Activated CD8-positive, alpha-beta memory T cell treated with anti-CD3 and anti-CD28 coated beads, Interleukin-2, amount 50 U/mL, for 1 hour (primary cell): ENCODE results near the gene EIF3B.
"Not testable (repeated sequence)": the region's sequence is repeated elsewhere in the genome, so short reads cannot be mapped to it uniquely, and the experiment has no call there.

Experiments used
- DNase-seq: peaks from one replicate; pipeline ENCODE4 v3.0.0-alpha.2; 2020; ENCODE audit errors: extremely low read depth

The EIF3B gene

DNA sequence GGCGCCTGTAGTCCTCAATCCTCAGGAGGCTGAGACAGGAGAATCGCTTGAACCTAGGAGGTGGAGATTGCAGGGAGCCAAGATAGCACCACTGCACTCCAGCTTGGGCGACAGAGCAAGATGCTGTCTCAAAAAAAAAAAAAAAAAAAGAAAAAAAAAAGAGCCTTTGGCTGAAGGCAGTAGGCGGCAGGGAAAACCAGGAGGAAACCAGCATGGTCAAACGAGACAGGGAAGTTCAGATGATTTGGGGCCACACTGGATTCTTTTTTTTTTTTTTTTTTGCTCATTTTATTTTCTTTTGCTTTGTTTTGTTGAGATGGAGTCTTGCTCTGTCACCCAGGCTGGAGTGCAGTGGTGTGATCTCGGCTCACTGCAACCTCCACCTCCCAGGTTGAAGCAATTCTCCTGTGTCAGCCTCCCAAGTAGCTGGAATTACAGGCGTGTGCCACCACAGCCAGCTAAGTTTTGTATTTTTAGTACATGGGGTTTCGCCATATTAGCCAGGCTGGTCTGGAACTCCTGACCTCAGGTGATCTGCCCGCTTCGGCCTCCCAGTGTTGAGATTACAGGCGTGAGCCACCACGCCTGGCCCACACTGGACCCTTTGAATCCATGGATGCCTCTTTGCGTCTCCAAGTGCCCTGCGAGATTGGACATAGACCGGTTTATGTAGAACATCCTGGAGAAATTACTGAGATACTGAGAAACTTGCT, 7.1 kb upstream of the EIF3B start:
- not testable (repeated sequence) for DNase-seq

DNA sequence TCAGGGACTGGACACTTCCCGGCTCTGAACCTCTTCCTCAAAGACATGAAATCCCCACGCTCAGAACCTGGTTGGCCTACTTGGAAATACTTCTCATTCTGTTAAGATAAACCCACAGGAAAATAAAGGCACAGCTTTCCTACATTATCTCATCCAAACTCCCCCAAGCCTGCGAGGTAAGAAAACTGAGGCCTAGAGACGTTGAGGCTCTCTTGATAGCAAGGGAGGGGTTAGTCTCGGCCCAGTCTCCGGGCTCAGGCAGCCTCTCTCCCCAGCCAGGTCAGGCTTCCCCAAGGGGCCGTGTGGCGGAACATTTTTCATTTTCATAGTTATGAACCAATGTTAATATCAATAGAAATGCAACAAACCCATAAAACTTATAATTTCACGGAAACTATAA, 4.6 kb upstream of the EIF3B start:
- DNase-seq: no peak

DNA sequence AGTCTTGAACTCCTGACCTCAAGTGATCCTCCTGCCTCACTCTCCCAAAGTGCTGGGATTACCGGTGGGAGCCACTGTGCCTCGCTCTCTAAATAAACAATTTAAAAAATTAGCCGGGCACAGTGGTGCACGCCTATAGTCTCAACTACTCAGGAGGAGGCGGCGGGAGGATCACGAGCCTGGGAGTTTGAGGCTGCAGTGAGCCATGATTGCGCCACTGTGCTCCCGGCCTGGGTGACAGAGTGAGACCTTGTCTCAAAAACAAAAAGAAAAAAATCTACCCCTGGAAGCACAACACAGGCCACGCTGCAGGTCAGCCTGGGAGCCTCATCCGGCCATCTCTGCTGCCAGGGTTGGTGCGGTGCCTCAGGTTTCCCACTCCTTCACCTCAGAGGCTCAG, 3.8 kb upstream of the EIF3B start:
- no peak for DNase-seq

DNA sequence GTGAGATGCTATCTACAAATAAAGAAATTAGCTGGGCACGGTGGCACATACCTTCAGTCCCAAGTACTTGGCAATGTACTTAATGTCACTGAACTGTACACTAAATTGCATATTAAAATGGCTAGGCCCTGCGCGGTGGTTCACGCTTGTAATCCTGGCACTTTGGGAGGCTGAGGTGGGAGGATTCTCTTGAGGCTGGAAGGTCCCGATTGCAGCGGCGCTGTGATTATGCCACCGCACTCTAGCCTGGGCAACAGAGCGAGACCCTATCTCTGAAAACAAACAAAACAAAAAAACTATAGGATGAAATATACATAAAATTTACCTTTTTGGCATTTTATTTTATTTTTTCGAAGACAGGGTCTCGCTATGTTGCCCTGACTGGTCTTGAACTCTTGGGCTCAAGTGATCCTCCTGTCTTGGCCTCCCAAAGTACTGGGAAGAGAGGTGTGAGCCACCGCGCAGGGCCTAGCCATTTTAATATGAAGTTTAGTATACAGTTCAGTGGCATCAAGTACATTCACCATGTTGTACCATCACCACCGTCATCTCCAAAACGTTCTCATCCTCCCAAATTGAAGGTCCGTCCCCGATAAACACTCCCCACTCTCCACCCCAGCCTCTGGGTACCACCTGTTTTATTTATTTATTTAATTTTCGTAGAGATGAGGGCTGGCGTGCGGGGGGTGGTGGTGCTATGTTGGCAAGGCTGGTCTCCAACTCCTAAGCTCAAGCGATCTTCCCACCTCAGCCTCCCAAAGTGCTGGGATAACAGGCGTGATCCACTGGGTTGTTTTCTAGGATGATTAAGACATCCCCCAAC, 1.3 kb upstream of the EIF3B start:
- no peak for DNase-seq

DNA sequence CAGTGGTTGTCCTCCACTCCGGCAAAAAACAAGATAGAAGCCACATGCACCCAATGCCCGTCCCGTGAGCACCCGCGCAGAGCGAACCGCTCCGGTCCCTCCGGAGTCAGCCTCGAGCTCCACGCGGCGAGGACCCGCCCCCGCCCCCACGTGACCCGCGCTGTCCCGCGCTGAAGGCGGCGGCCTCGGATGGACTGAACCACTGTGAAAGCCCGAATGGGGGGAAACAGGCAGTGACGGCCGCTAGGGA, 766 bp upstream of the EIF3B start:
- peak; percentile 69 for DNase-seq

DNA sequence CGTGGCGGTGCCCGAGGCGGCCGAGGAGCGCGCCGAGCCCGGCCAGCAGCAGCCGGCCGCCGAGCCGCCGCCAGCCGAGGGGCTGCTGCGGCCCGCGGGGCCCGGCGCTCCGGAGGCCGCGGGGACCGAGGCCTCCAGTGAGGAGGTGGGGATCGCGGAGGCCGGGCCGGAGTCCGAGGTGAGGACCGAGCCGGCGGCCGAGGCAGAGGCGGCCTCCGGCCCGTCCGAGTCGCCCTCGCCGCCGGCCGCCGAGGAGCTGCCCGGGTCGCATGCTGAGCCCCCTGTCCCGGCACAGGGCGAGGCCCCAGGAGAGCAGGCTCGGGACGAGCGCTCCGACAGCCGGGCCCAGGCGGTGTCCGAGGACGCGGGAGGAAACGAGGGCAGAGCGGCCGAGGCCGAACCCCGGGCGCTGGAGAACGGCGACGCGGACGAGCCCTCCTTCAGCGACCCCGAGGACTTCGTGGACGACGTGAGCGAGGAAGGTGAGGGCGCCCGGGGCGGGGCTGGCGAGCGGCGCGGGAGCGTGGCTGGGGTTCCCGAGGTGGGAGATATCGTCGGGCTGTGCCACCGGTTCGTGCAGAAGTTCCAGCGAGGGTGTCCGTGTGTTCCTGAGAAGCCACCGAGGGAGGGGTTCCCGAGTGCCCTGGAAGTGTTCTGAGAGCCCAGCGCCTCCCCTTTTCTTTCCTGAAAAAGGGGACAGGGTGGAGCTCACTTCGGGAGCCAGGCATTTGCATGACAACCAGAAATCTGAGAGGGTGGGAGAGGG, 495 bp downstream of the EIF3B start:
- DNase-seq: no peak

DNA sequence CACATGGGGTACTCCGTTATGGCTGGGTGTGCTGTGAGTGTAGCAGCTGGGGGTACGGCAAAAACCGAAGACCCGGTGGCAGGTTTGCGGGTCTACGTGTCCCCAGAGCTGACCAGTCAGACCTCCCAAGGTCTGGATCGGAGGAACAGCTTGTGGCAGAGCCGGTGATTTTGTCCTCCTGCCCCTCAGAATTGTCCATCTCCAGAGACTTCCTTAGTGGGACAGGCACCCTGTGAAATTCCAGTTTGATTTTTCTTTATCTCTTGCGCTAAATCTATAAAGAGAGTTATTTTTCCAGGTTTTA, 1.0 kb downstream of the EIF3B start:
- DNase-seq: no peak

DNA sequence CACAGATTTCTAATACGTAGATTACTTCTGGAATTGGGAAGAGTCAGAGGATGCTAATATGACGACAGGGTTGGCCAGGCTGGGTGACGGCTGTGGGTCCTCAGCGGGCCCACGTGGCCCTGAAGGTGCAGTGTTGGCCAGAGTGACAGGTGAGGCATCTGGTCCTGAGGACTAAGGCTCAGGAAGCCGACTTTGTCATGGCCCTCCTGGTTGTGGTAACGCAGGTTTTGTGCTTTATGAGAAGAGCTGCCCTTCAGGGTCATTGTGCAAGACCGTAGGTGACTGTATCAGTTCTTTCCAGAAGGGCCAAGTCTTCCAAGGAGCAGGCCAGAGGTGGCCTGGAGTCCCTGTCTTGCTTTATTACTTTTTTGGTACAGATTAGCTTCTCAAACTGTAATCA, 2.5 kb downstream of the EIF3B start:
- DNase-seq: no peak

DNA sequence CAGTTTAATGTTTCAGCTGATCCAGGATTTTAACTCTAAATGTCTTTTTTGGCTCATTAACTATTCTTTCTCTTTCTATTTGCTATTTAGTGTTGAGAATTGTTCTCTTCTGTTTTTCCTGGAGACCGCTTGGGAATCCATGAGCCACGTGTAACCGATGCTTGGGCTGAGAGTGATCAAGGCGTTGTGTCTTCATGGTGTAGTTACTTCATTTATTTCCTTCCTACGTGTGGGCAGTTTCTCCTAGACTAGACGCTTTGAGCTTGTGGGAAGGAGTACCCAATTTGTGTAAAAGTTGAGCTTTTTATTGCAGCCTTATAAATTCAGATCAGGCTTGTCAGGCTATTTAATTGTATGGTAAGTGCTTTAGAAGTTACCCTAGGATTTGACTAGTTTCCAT, 2.9 kb downstream of the EIF3B start:
- DNase-seq: no peak

DNA sequence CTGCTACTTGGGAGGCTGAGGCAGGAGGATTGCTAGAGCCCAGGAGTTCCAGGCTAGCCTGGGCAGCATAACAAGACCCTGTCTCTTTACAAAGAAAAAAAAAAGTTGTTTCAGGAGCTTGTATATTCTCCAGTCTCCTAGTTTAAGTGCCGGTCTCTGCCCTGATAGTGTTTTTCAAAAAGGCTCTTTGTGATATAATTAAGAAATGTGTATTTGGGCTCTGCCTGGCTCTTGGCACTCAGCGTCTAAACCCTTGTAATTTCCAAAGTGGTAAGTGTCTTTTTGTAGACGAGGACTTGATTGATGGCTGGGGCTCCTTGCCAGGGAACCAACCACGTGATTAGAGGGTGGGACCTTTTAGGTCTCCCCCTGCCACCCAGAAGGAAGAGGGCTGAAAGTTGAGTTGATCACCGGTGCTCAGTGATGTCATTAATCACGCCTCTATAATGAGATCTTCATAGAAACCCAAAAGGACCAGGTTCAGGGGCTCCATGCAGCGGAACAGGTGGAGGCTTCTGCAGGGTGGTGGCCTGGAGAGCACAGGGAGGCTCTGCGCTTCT, 4.4 kb downstream of the EIF3B start:
- no peak for DNase-seq

DNA sequence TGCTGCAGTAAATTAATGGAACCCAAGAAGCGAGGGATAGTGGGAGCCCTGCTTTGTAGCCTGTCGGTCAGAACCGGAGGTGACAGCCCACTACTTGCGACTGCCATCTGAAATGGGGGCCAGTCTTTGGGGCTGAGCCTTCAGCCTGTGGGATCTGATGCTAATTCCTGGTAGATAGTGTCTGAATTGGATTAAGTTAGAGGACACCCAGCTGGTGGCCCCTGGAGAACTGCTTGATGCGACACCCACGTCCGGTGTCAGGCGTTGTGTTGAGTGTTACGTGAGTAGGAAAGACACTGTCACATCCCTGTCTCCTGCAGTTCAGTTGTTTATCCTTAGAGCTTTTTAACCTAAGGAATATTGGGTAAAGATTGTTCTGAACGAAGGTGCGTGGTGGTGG, 5.0 kb downstream of the EIF3B start:
- no peak for DNase-seq

DNA sequence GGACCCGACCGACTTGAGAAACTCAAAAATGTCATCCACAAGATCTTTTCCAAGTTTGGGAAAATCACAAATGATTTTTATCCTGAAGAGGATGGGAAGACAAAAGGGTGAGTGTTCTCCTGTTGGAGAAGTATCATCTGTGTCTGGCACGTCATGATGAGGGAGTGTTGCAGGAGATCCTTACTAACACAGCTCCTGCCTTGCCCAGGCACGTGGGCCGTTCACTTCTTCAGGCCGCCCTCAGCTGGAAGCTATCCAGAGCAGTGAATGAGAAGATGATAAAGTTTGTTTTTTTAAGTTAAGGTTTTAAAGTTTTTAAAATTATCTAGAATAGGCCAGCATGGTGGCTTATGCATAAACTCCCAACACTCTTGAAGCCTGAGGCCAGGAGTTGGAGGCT, 6.2 kb downstream of the EIF3B start:
- no peak for DNase-seq

DNA sequence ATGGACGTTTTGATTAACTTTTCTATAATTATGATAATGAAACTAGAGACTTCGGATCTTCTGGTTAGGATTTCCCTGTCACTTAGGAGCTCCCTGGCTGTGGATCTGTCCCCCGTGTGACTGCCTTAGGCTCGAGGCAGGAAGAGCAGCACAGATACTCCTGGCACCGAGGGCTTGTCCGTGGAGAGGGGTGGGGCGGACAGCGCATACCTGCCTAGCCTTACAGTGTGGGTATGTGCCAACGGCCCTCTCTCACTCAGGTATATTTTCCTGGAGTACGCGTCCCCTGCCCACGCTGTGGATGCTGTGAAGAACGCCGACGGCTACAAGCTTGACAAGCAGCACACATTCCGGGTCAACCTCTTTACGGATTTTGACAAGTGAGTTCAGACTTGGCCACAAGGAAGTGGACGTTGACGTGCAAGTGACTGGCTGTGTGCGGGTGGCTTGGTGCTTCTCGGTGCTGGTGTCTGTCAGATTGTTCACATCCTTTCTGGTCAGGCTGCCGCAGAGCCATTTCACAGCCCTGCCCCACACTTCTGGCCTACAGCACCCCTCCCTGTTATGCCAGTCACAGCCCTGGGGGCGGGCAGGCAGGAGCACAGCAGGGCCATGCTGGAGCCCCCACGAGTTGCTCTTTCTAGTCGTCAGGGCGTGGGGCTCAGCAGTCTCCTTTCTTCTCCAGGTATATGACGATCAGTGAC, 7.9 kb downstream of the EIF3B start:
- DNase-seq: no peak

DNA sequence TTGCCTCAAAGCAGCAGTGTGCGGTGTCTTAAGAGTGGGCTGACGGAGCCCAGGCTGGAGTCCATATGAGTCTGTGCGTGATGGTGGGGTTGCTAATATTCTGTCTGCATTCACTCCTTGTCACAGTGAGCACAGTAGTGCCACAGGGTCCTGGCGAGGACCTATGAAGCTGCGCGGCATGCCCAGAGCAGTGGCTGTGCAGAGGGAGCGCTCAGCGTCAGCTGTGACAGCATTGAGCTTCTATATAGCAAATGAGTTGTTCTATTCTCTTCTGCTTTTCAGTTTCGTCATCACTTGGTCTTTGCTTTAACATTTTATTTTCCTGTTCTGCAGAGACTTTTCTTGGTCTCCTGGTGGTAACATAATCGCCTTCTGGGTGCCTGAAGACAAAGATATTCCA, 14.5 kb downstream of the EIF3B start:
- DNase-seq: no peak

DNA sequence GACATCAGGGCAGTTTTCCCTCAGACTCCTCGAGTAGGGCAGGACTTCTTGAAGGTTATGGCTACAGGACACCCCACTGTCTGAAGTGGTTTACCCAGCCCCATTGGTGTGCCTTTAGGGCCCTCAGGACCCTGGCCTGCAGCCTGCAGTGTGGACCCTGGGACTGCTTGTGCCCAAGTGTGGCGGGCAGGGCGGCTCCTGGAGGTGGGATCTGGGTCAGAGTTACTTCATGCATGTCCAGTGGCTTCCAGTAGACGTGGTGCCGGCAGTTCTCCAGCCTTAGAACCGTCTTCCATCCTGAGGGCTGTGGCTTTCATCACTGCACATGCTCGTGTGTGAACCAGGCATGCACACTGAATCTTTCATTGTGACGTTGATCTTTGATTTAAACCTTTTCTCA, 16.7 kb downstream of the EIF3B start:
- no peak for DNase-seq

DNA sequence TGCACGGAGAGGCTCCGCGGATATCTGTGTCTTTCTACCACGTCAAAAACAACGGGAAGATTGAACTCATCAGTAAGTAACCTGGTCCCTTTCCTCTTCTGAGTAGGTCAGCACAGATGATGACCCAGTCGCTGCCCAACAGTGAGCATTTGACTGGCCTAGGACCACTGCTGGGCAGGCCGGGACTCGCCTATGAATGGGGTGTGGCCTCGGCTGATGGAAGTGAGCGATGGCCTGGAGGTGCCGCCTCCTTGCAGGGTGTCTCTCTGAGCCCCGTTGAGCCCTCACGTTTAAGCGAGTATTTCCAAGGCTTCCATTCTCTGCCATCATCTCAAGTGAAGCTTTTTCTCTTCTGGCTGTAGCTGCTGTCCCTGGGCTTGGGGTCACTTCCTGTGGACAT, 18.1 kb downstream of the EIF3B start:
- DNase-seq: no peak

DNA sequence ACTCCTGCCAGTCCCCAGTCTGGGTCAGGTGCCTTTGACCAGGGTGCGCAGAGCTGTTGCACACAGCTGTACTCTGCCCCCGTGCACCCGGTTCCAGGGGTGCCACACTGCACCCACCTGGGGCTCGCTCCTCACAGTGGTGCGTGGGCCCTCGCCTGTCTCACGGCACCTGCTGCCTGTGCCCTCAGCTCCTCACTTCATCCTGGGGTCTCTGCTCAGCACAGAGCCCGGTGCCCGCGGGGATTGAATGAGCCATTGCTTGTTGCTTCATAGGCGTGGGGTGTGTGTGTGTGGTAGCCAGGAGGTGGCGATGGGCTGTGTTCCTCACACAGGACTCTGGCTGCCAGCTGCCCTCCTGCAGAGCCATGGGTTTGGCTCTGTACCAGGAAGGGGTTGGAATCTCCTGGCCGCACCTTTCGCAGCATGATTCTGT, 18.5 kb downstream of the EIF3B start:
- DNase-seq: no peak

DNA sequence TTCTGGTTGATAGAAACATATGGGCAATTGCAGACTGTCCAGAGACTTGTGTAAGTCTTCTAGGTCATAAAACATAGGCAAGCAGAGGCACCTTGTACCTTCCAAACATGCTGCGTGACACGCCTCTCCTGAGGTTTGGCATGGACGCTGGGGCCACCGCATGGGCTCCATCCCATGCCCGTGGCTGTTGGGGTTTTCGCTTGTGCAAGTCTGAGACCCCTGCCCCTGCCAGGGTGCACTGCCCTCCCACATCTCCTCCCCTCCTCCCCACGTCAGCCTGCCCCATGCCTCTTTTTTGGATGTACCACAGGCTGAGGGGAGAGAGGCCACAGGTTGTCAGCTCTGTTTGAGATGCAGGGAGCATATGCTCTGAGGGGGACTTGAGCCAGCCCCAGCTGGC, 19.0 kb downstream of the EIF3B start:
- DNase-seq: no peak

DNA sequence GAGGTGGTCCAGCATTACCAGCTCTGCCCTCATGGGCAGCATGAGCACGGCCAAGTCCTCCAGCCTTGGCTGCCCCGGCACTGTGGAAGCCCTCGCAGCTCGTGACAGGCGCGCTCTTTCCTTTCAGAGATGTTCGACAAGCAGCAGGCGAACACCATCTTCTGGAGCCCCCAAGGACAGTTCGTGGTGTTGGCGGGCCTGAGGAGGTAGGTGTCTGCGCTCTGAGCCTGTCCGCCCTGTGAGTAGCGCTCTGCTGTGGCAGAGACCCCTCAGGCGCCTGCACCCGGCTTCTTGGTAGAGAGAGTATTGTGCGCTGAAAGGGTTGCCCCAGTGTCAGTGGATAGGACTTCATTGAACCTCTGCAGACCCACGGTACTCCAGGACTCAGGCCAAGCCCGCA, 19.8 kb downstream of the EIF3B start:
- DNase-seq: no peak

DNA sequence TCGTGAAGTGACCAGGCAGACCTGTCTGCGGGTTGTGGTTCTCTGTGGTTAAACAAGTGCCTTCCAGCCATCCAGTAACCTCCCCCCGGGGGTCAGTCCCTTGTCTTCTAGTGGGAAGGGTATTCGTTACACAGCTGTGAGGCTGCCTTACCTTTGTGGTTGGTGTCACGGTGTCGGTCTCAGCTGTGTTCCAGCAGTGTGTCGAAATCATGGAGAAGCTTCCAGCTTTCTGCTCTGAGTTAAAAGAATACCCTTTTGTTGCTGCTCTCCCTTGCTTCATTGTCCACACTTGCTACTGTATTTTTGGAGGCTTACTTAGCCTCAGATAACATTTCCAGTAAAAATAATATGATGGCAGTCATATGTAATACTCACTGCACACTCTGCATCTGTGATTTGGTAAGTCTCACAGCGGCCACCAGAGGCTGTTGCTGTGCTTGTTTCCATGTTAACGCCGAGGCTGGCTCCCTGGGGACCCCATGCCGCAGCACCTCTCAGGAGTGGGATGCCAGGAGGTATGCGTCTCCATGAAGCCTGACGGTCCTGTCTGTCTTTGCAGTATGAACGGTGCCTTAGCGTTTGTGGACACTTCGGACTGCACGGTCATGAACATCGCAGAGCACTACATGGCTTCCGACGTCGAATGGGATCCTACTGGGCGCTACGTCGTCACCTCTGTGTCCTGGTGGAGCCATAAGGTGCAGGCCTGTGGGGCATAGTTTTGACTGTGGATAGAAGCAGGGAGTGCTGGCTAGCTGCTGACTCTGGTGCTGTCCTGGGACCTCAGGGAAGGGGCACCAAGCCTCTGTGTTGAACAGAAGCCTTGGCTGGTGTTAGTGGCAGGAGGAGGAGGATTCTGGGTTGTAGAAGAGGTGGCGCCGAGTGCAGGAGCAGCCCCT, 20.5 kb downstream of the EIF3B start:
- no peak for DNase-seq
